ENCODE results near the gene AHRR. TPM values are rescaled to one million over a fixed set of nuclear protein-coding genes. Genes with fewer than 3 reads are reported as not detected.

Gene AHRR
- total and polyA plus RNA-seq, 7 experiments from 2014 or later, result 0.56 to 23.5 (median 1.2) TPM; not detected in 1

DNA sequence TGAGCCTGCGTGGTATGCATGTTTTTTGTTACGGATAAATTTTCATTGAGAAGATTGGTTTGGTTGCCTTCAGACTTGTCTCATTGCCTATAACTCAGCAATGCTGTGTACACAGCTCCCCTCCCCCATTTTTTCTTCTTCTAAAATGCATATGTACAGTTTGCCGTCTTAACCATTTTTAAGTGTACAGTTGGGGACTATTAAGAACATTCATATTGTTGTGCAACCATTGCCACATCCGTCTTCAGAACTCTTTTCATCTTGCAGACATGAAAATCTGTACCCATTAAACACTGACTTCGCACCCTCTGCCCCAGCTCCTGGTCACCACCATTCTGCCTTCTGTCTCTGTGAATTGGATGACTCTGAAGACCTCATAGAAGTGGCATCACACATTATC lies 127.6 kb downstream of the AHRR start:
- Mint-ChIP-seq H3K9me3 (peaks cover 4 to 27% (median 15%) of the 10 kb centered on the region in 11 donors), H3K27me3 (no peaks in the 10 kb centered on the region), H3K4me1 (peaks cover 38 to 74% (median 58%) of the 10 kb centered on the region in 7 donors), H3K4me3 (no peak overlapping the region), H3K27ac (peak overlapping the region in 2 of 9 donors; percentile 36 to 75), H3K36me3 (peaks cover 49 to 82% (median 69%) of the 10 kb centered on the region in 5 donors)
- DNase-seq (no peak), ATAC-seq (no peak)
- peaks cover 5 to 18% of the 10 kb centered on the region in 2 donors for H3K4me1 ChIP-seq (ENCODE audit: control insufficient read depth in 2 of 2, insufficient read depth in 2 of 2, low read length in 2 of 2)
- H3K9me3 ChIP-seq (ENCODE audit: control insufficient read depth in 2 of 3, low read length in 3 of 3), result peaks cover 0 to 13% (median 0%) of the 10 kb centered on the region in 3 experiments
- H3K36me3 ChIP-seq (ENCODE audit: control insufficient read depth in 2 of 3, insufficient read depth in 3 of 3, low read length in 3 of 3), result peaks cover 18 to 78% (median 23%) of the 10 kb centered on the region in 3 experiments
- intact Hi-C loops (cut with micrococcal nuclease), result no loop called here
- ChIA-PET CTCF (no interaction called here), POLR2A (no interaction called here)
- no peak overlapping the region for H3K4me3 ChIP-seq (ENCODE audit: low read length)
- H3K27me3 ChIP-seq (ENCODE audit: control insufficient read depth in 2 of 2, insufficient read depth in 2 of 2, low read length in 2 of 2), result no peaks in the 10 kb centered on the region
- H3K27ac ChIP-seq (ENCODE audit: low read depth, low read length), result no peak overlapping the region

DNA sequence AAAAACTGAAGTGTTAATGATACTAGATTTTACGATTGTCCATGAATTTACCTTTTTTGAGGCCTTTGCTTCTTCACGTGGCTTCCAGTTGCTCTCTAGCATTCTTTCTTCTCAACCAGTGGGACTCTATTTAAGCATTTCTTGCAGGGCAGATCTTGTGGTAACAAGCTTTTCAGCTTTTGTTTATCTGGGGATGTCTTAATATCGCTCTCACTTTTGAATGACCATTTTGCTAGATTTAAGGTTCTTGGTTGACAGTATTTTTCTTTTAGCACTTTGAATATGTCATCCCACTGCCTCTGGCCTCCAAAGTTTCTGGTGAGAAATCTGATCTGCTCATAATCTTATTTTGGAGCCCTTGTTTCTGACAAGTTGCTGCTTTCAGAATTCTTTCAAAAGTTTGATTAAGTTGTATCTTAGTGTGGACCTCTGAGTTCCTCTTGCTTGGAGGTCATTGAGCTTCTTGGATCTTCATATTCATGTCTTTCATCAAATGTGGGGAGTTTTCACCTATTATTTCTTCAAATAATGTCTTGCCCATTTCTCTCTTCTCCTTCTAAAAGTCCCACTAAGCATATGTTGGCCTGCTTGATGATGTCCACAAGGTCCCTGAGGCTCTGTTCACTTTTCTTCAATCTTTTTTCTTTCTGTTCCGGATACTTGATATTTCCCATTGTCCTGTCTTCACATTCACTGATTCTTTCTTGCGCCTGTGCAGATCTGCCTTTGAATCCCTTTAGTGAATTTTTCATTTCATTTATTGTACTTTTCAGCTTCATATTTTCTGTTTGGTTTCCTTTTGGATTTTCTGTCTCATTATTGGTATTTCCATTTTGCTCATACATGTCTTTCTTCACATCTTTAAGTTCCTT lies 130.3 kb downstream of the AHRR start:
- peaks cover 0 to 13% (median 0%) of the 10 kb centered on the region in 3 experiments for H3K9me3 ChIP-seq (ENCODE audit: control insufficient read depth in 2 of 3, low read length in 3 of 3)
- DNase-seq (no peak), ATAC-seq (no peak)
- Mint-ChIP-seq H3K9me3 (peaks cover 4 to 27% (median 15%) of the 10 kb centered on the region in 11 donors), H3K4me3 (peak overlapping the region in 3 of 10 donors; percentile 38 to 63 (median 39)), H3K27ac (peak overlapping the region; percentile 24 to 90 (median 67)), H3K27me3 (no peaks in the 10 kb centered on the region), H3K36me3 (peaks cover 51 to 89% (median 68%) of the 10 kb centered on the region in 5 donors), H3K4me1 (peaks cover 37 to 65% (median 49%) of the 10 kb centered on the region in 7 donors)
- no peaks in the 10 kb centered on the region for H3K27me3 ChIP-seq (ENCODE audit: control insufficient read depth in 2 of 2, insufficient read depth in 2 of 2, low read length in 2 of 2)
- no peak overlapping the region for H3K4me3 ChIP-seq (ENCODE audit: low read length)
- CTCF ChIA-PET, result interaction anchor here (0.6 to 0.7 kb wide), 2 partner anchors 107 to 462 kb away, joined by 3 read pairs; no protein-coding TSS in a partner anchor
- H3K27ac ChIP-seq (ENCODE audit: low read depth, low read length), result no peak overlapping the region
- intact Hi-C loops (cut with micrococcal nuclease), result no loop called here
- POLR2A ChIA-PET, result no interaction called here
- H3K36me3 ChIP-seq (ENCODE audit: control insufficient read depth in 2 of 3, insufficient read depth in 3 of 3, low read length in 3 of 3), result peaks cover 23 to 96% (median 29%) of the 10 kb centered on the region in 3 experiments
- H3K4me1 ChIP-seq (ENCODE audit: control insufficient read depth in 2 of 2, insufficient read depth in 2 of 2, low read length in 2 of 2), result peaks cover 0 to 20% of the 10 kb centered on the region in 2 donors

DNA sequence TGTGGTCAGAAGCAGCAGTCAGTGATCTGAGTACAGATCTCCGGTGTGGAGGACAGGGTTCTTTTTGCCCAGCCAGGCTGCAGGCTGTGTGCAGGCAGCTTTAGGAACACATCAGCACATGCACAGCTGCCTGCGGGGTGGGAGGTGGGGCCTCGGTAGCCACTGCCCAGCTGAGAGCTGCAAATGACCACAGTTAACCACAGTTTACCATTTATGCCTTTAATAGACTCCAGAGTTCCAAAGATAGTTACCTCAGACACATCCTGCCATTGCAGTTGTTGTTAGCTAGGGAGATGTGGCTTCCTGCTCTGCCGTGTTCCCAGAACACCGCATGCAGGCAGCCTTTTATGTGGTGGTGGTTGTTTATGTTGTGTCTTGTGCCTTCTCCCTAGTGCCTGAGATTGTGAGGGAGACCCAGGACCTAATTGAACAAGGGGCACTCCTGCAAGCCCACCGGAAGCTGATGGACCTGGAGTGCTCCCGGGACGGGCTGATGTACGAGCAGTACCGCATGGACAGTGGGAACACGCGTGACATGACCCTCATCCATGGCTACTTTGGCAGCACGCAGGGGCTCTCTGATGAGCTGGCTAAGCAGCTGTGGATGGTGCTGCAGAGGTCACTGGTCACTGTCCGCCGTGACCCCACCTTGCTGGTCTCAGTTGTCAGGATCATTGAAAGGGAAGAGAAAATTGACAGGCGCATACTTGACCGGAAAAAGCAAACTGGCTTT lies 131.6 kb downstream of the AHRR start:
- Mint-ChIP-seq H3K4me3 (peak overlapping the region in 6 of 10 donors; percentile 31 to 75 (median 50)), H3K4me1 (peaks cover 34 to 64% (median 49%) of the 10 kb centered on the region in 7 donors), H3K36me3 (peaks cover 47 to 81% (median 66%) of the 10 kb centered on the region in 5 donors), H3K27ac (peak overlapping the region; percentile 41 to 90 (median 77)), H3K27me3 (no peaks in the 10 kb centered on the region), H3K9me3 (peaks cover 4 to 27% (median 15%) of the 10 kb centered on the region in 11 donors)
- Histone ChIP-seq H3K27ac (ENCODE audit: low read depth, low read length) (no peak overlapping the region), H3K4me3 (ENCODE audit: low read length) (no peak overlapping the region), H3K9me3 (ENCODE audit: control insufficient read depth in 2 of 3, low read length in 3 of 3) (peaks cover 0 to 13% (median 0%) of the 10 kb centered on the region in 3 experiments), H3K36me3 (ENCODE audit: control insufficient read depth in 2 of 3, insufficient read depth in 3 of 3, low read length in 3 of 3) (peaks cover 23 to 96% (median 25%) of the 10 kb centered on the region in 3 experiments), H3K27me3 (ENCODE audit: control insufficient read depth in 2 of 2, insufficient read depth in 2 of 2, low read length in 2 of 2) (no peaks in the 10 kb centered on the region), H3K4me1 (ENCODE audit: control insufficient read depth in 2 of 2, insufficient read depth in 2 of 2, low read length in 2 of 2) (peaks cover 0 to 20% of the 10 kb centered on the region in 2 donors)
- POLR2A ChIA-PET, result no interaction called here
- no peak for ATAC-seq
- CTCF ChIA-PET, result interaction anchor here (0.6 kb wide), 1 partner anchor 243 kb away, joined by 3 read pairs; no protein-coding TSS in a partner anchor
- DNase-seq, result peak in 1 of 9 donors; percentile 22
- intact Hi-C loops (cut with micrococcal nuclease), result no loop called here

- Mint-ChIP-seq H3K27ac (peak overlapping the region; percentile 57 to 90 (median 78)), H3K36me3 (peaks cover 41 to 81% (median 66%) of the 10 kb centered on the region in 5 donors)
Observed at GRCh38 chr5:453725-454481, 132.4 kb downstream of the AHRR start.

GRCh38 chr5:454936-455335 lies 133.4 kb downstream of the AHRR start:
- CTCF ChIA-PET, result no interaction called here
- Histone ChIP-seq H3K4me1 (ENCODE audit: control insufficient read depth in 2 of 2, insufficient read depth in 2 of 2, low read length in 2 of 2) (peaks cover 0 to 20% of the 10 kb centered on the region in 2 donors), H3K36me3 (ENCODE audit: control insufficient read depth in 2 of 3, insufficient read depth in 3 of 3, low read length in 3 of 3) (peaks cover 16 to 93% (median 23%) of the 10 kb centered on the region in 3 experiments), H3K9me3 (ENCODE audit: control insufficient read depth in 2 of 3, low read length in 3 of 3) (peaks cover 0 to 13% (median 0%) of the 10 kb centered on the region in 3 experiments), H3K27ac (ENCODE audit: low read depth, low read length) (no peak overlapping the region), H3K27me3 (ENCODE audit: control insufficient read depth in 2 of 2, insufficient read depth in 2 of 2, low read length in 2 of 2) (no peaks in the 10 kb centered on the region), H3K4me3 (ENCODE audit: low read length) (no peak overlapping the region)
- ATAC-seq (no peak), DNase-seq (peak in 1 of 9 donors; percentile 19)
- peaks cover 34 to 79% (median 64%) of the 10 kb centered on the region in 5 donors for H3K36me3 Mint-ChIP-seq
- intact Hi-C loops (cut with micrococcal nuclease), result no loop called here
- POLR2A ChIA-PET, result no interaction called here
- H3K9me3 Mint-ChIP-seq, result peaks cover 4 to 27% (median 15%) of the 10 kb centered on the region in 11 donors
- H3K4me1 Mint-ChIP-seq, result peaks cover 22 to 59% (median 43%) of the 10 kb centered on the region in 7 donors
- peak overlapping the region in 1 of 9 donors; percentile 89 for H3K27ac Mint-ChIP-seq
- H3K27me3 Mint-ChIP-seq, result no peaks in the 10 kb centered on the region
- H3K4me3 Mint-ChIP-seq, result no peak overlapping the region

More at GRCh38 chr5:453725-454481, 132.4 kb downstream of the AHRR start:
- Mint-ChIP-seq H3K4me1 (peaks cover 28 to 62% (median 50%) of the 10 kb centered on the region in 7 donors), H3K27me3 (no peaks in the 10 kb centered on the region), H3K9me3 (peaks cover 4 to 27% (median 15%) of the 10 kb centered on the region in 11 donors), H3K4me3 (peak overlapping the region in 8 of 10 donors; percentile 2 to 75 (median 54))
- CTCF ChIA-PET, result interaction anchor here (0.6 to 1.0 kb wide), 3 partner anchors 8 to 265 kb away, joined by 3 to 5 read pairs (median 4); no protein-coding TSS in a partner anchor
- H3K4me3 ChIP-seq (ENCODE audit: low read length), result no peak overlapping the region
- POLR2A ChIA-PET, result no interaction called here
- H3K27ac ChIP-seq (ENCODE audit: low read depth, low read length), result peak overlapping the region; percentile 18
- intact Hi-C loops (cut with micrococcal nuclease), result no loop called here
- no peaks in the 10 kb centered on the region for H3K27me3 ChIP-seq (ENCODE audit: control insufficient read depth in 2 of 2, insufficient read depth in 2 of 2, low read length in 2 of 2)
- DNase-seq (peak in 1 of 9 donors; percentile 21), ATAC-seq (peak; percentile 29)
- peaks cover 0 to 13% (median 0%) of the 10 kb centered on the region in 3 experiments for H3K9me3 ChIP-seq (ENCODE audit: control insufficient read depth in 2 of 3, low read length in 3 of 3)
- H3K36me3 ChIP-seq (ENCODE audit: control insufficient read depth in 2 of 3, insufficient read depth in 3 of 3, low read length in 3 of 3), result peaks cover 21 to 95% (median 23%) of the 10 kb centered on the region in 3 experiments
- peaks cover 0 to 20% of the 10 kb centered on the region in 2 donors for H3K4me1 ChIP-seq (ENCODE audit: control insufficient read depth in 2 of 2, insufficient read depth in 2 of 2, low read length in 2 of 2)
